ENCODE measurements around the gene SLC25A34.

The SLC25A34 gene

DNA sequence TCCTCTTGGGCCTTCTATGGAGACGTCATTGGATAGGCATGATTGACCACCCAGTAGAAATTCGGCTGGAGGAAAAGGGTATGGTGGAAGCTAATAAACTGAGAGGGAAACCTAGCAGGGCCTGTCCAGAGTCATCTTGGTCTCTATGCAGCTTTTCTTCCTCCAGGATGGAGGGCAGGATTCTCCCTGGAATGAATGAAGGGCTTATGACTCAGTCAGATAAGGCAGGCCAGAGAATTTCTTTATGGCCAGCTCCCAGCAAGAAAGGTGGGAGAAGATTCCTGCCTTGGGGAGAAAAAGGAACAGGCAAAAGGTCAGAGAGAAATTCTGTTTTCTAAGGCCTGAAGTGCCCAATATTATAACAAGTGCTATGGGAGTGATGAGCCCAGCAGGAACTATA is 39.6 kb downstream of the SLC25A34 start:
- DNase-seq (ENCODE audit: low spot score) = no peak

DNA sequence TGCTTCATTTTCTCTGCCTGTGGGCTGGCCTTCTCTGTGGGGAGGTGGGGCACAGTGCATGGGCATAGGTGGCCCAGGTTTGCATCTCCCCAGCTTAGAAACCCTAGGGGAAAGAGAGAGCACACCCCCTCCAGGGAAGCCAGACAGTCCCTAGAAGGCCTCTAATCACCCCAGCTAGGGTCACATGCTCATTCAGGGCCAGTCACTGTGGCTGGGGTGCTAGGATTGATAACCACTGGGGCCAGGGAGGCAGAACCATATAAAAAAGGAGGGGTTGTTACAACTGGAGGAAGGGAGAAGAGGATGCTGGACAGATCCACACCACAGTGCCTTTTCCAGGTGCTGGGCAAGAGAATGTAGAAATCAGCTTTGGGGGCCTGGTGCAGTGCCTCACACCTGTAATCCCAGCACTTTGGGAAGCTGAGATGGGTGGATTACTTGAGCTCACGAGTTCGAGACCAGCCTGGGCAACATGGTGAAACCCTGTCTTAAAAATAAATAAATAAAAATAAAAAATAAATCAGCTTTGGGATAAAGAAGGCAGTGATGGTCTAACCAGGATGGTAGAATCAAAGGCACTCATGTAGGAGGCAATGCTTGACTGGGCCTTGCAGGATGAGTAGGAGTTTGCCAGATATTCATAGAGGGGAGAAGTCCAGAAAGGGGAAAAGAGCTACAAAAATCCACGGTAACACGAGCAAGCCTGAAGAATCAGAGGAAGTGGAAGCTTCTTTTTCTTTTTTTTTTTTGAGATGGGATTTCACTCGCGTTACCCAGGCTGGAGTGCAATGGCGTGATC is 42.0 kb downstream of the SLC25A34 start:
- no peak for DNase-seq (ENCODE audit: low spot score)

DNA sequence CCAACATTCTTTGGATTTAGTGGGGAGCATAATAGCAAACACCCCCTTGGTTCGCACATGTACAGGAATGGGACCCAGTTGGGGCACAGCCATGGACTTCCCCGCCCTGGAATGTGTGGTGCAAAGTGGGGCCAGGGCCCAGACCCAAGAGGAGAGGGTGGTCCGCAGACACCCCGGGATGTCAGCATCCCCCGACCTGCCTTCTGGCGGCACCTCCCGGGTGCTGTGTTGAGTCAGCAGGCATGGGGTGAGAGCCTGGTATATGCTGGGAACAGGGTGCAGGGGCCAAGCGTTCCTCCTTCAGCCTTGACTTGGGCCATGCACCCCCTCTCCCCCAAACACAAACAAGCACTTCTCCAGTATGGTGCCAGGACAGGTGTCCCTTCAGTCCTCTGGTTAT is 49.6 kb downstream of the SLC25A34 start:
- no peak for DNase-seq (ENCODE audit: low spot score)

DNA sequence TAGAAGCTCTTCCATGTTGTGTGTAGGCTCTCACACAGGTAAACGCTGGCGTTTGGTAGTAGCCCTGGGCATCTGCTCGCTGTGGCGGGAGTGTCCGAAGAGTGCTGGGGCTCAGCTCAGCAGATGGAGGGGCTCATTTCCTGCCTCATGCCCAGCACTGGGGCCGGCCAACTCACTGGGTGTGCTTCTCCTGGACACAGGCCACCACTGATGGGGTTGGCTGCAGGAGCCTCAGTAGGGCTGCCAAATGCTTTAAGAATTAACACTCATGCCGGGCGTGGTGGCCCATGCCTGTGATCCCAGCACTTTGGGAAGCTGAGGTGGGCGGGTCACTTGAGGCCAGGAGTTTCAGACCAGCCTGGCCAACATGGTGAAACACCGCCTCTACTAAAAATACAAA is 50.5 kb downstream of the SLC25A34 start:
- no peak for DNase-seq (ENCODE audit: low spot score)

DNA sequence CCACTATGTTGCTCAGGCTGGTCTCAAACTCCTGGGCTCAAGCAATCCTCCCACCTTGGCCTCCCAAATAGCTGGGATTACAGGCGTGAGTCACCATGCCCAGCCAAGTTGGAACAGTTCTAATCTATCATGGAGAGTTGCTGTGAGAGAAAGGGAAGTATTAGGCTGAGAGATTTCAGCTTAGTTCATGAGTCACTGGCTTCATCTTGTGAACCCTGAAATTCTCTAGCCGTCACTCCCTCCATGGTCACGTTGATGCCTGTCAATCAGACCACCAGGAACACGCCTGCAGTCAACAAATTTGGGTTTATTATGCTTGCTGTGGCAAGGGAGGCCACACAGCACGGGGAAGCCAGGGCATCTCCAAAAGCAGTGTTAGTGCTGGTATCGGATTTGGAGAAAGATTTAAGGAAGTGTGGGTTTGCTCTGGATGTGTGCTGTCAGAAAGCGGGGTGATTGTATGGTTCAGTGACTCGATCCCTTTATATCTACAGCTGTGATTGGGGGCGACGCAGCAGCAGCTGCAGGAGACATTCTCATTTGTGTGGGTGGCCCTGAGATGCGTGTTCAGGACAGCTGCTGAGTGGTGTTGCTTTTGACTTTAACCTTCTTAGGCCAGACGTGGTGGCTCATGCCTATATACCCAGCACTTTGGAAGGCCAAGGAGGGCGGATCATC is 52.7 kb downstream of the SLC25A34 start:
- DNase-seq (ENCODE audit: low spot score) = no peak

All from D341Med (cell line).